Calu3 (cell line): ENCODE measurements around the gene TAS2R3. TPM values are rescaled to one million over a fixed set of nuclear protein-coding genes. Genes with fewer than 3 reads are reported as not detected.

Source experiments
- BruUV-seq: library from RNA; stranded (reverse); fragments of 400-500 nt; replicated peaks from 2 replicates; lab custom pipeline; 2021; lab: Mats Ljungman, UMichigan
- CTCF ChIA-PET: fragments of 300-600 bp; sonication (Branson Sonifier 250); formaldehyde crosslinking; loops from one replicate; lab custom pipeline; 2022; ENCODE audit warnings: antibody characterized with exemption; lab: Charles Lee
- DNase-seq: peaks from one replicate; pipeline ENCODE4 v3.0.0; 2022
- H3K27ac Mint-ChIP-seq: one replicate; pipeline ENCODE4 v1.8.0; 2022; ENCODE audit warnings: mixed read lengths; ENCODE audit not compliant: unreplicated experiment
- H3K27me3 Mint-ChIP-seq: one replicate; pipeline ENCODE4 v1.8.0; 2022; ENCODE audit warnings: mixed read lengths; ENCODE audit not compliant: unreplicated experiment
- H3K36me3 Mint-ChIP-seq: one replicate; pipeline ENCODE4 v1.8.0; 2022; ENCODE audit warnings: mild to moderate bottlenecking, moderate library complexity, mixed read lengths; ENCODE audit not compliant: insufficient read depth, unreplicated experiment
- H3K4me1 Mint-ChIP-seq: one replicate; pipeline ENCODE4 v1.8.0; 2022; ENCODE audit warnings: mild to moderate bottlenecking, low read depth, mixed read lengths; ENCODE audit not compliant: unreplicated experiment
- H3K4me3 Mint-ChIP-seq: one replicate; pipeline ENCODE4 v1.8.0; 2022; ENCODE audit warnings: mild to moderate bottlenecking, low read depth, moderate library complexity, mixed read lengths; ENCODE audit not compliant: unreplicated experiment
- H3K9me3 Mint-ChIP-seq: one replicate; pipeline ENCODE4 v1.8.0; 2022; ENCODE audit warnings: low read depth, mixed read lengths; ENCODE audit not compliant: unreplicated experiment
- intact Hi-C: fragments of 100-400 bp; cut with micrococcal nuclease; formaldehyde crosslinking; loops from one replicate; pipeline ENCODE4 v1.10.0; 2022; ENCODE audit not compliant: unreplicated experiment
- total RNA-seq: library from RNA; stranded (reverse); gene quantifications from 2 replicates; pipeline ENCODE4 v1.2.3, GENCODE V29; 2022
- TF ChIP-seq, protein P1 (sequence below): fragments of 200-600 bp; IDR thresholded peaks from one replicate; pipeline ENCODE4 v1.8.0; 2022; ENCODE audit warnings: antibody characterized with exemption; ENCODE audit not compliant: unreplicated experiment

Gene TAS2R3
- total RNA-seq, 1 experiment from 2014 or later: 2.8 TPM

DNA sequence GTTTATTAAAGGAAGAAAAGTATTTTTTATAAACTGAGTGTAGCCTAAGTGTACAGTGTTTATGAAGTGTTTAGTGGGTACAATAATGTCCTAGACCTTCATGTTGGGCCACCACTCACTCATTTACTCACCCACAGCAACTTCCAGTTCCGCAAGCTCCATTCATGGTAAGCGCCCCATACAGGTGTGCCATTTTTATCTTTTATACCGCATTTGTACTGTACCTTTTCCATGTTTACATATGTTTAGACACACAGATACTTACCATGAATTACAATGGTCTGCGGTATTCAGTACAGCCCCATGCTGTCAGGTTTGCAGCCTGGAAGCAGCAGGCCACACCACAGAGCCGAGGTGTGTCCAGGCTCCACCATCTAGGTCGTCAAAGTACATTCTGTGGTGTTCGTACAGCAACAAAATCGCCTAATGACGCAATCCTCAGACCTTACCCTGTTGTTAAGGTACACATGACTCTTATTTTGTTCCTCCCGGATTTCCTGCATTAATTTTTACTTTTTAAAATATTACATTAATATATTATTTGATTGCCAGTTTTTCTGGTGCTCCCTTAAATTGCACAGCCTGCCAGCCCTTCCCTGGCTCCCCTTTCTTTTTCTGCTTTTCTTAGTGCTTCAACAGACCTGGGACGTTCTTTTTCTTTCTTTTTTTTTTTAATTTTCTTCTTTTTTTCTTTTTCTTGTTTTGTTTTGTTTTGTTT is 26.6 kb upstream of the TAS2R3 start:
- H3K4me1 Mint-ChIP-seq: peaks cover 24% of the 10 kb centered on the region
- peak overlapping the region; percentile 97 for H3K27ac Mint-ChIP-seq
- TF ChIP-seq, protein P1, sequence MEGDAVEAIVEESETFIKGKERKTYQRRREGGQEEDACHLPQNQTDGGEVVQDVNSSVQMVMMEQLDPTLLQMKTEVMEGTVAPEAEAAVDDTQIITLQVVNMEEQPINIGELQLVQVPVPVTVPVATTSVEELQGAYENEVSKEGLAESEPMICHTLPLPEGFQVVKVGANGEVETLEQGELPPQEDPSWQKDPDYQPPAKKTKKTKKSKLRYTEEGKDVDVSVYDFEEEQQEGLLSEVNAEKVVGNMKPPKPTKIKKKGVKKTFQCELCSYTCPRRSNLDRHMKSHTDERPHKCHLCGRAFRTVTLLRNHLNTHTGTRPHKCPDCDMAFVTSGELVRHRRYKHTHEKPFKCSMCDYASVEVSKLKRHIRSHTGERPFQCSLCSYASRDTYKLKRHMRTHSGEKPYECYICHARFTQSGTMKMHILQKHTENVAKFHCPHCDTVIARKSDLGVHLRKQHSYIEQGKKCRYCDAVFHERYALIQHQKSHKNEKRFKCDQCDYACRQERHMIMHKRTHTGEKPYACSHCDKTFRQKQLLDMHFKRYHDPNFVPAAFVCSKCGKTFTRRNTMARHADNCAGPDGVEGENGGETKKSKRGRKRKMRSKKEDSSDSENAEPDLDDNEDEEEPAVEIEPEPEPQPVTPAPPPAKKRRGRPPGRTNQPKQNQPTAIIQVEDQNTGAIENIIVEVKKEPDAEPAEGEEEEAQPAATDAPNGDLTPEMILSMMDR: no peak
- DNase-seq: peak; percentile 9
- intact Hi-C loops: no loop called here
- peaks cover 37% of the 10 kb centered on the region for H3K36me3 Mint-ChIP-seq
- no peaks in the 10 kb centered on the region for H3K9me3 Mint-ChIP-seq
- TSS peak; percentile 68 for BruUV-seq
- CTCF ChIA-PET: interaction anchor here (1.0 to 1.8 kb wide), 4 partner anchors 49 to 87 kb away, joined by 6 to 17 read pairs (median 8); no protein-coding TSS in a partner anchor
- peaks cover 8% of the 10 kb centered on the region for H3K27me3 Mint-ChIP-seq
- peak overlapping the region; percentile 94 for H3K4me3 Mint-ChIP-seq

DNA sequence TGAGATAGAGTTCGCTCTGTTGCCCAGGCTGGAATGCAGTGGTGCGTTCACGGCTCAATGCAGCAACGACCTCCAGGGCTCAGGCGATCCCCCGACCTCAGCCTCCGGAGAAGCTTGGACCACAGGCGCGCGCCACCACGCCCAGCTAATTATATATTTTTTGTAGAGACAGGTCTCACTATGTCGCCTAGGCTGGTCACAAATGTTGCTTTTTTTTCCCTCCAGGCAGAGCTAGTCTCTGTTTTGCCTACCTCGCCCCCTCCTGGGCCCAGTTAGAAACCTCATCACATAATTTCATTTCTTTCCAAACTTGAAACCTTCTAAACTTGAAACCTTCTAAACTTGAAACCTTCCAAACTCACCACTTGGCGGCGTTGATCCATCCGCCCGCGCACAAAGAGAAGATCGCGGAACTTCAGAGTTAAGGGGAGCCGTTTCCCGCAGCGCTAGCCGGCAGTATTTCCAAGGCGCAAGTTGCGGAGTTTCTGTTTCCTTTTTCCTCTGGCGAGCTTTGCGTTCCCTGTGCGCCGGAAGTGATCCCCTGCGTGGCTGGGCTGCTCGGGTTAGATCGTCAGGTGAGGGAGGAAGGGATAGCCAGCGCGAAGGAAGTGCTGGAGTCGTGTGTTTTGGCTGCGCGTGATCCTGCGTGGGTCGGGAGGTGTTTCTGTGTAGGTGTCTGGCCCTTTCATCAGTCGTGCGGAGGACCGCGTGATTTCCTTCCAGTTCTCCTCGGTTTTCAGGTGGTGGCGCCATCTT is 25.9 kb upstream of the TAS2R3 start, which contains the start of gene SSBP1:
SSBP1 (plus strand) TSS at position 523 of the 756 bp plus-strand sequence. CDS start 809 bp downstream, outside the sequence.
- no peaks in the 10 kb centered on the region for H3K9me3 Mint-ChIP-seq
- CTCF ChIA-PET: interaction anchor here (0.6 to 1.8 kb wide), 6 partner anchors 9 to 237 kb away, joined by 3 to 17 read pairs (median 6); no protein-coding TSS in a partner anchor
- H3K27ac Mint-ChIP-seq: peak within 1 kb of the TSS; percentile 97
- DNase-seq: peak; percentile 89
- peaks cover 32% of the 10 kb centered on the region for H3K4me1 Mint-ChIP-seq
- no TSS peak for BruUV-seq
- H3K4me3 Mint-ChIP-seq: peak within 1 kb of the TSS; percentile 94
- TF ChIP-seq, protein P1: peak; percentile 54
- H3K36me3 Mint-ChIP-seq: peaks cover 44% of the 10 kb centered on the region
- intact Hi-C loops: loop anchor here (1.0 kb wide), 2 partner anchors 75 to 84 kb away; no protein-coding TSS in a partner anchor
- H3K27me3 Mint-ChIP-seq: peaks cover 2% of the 10 kb centered on the region

DNA sequence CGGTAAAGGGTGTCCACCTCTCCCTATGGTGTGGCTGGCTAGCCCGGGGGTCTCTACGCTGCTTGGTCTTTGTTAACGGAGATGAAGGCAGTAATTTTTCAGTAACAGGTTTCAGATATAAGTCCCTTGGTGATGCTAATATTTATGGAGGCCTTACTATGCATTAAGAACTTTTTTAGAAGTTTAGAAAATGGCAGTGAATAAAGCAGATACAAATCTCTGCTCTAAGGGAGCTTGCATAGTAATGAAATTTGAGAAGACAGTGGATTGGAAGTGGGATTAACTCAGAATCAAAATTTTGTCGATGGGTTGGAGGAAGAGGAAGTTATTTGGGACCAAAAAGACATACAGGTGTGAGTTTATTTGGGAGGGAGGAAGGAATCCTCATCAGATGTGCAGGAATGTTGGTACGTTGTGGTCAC is 25.3 kb upstream of the TAS2R3 start:
- H3K9me3 Mint-ChIP-seq: no peaks in the 10 kb centered on the region
- TSS peak; percentile 70 for BruUV-seq
- intact Hi-C loops: loop anchor here (1.0 kb wide), 2 partner anchors 75 to 84 kb away; no protein-coding TSS in a partner anchor
- peaks cover 32% of the 10 kb centered on the region for H3K4me1 Mint-ChIP-seq
- no peak for DNase-seq
- TF ChIP-seq, protein P1: no peak
- H3K4me3 Mint-ChIP-seq: peak overlapping the region; percentile 94
- peak overlapping the region; percentile 97 for H3K27ac Mint-ChIP-seq
- CTCF ChIA-PET: interaction anchor here (0.6 to 1.8 kb wide), 6 partner anchors 8 to 236 kb away, joined by 3 to 17 read pairs (median 6); no protein-coding TSS in a partner anchor
- no peaks in the 10 kb centered on the region for H3K27me3 Mint-ChIP-seq
- peaks cover 50% of the 10 kb centered on the region for H3K36me3 Mint-ChIP-seq

DNA sequence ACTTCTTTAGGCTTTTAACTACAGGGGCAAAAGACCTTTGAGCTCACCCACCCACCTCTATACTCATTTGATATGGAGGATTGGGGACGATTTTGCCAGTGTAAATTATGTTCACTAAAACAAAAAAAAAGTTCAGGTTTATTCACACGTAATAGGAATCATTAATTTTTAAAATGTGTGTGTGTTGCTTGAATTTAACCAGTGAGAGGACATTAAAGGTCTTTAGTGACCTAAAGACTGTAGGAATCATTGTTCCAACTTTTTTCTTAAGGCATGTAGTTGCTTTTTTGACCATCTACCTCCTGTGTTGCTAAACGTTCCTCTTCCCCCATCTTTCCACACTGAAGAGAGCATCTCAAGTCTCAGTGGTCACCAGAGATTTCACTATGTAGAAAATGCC is 24.6 kb upstream of the TAS2R3 start:
- CTCF ChIA-PET: interaction anchor here (1.8 kb wide), 1 partner anchor 76 kb away, joined by 6 read pairs; no protein-coding TSS in a partner anchor
- H3K36me3 Mint-ChIP-seq: peaks cover 56% of the 10 kb centered on the region
- intact Hi-C loops: no loop called here
- BruUV-seq: no TSS peak
- H3K27me3 Mint-ChIP-seq: no peaks in the 10 kb centered on the region
- TF ChIP-seq, protein P1: no peak
- peak overlapping the region; percentile 94 for H3K4me3 Mint-ChIP-seq
- DNase-seq: no peak
- H3K4me1 Mint-ChIP-seq: peaks cover 32% of the 10 kb centered on the region
- H3K9me3 Mint-ChIP-seq: no peaks in the 10 kb centered on the region
- peak overlapping the region; percentile 68 for H3K27ac Mint-ChIP-seq
